Measurements from ENCODE around the gene MAP4. TPM values are rescaled to one million over a fixed set of nuclear protein-coding genes. Genes with fewer than 3 reads are reported as not detected.

The MAP4 gene
- total RNA-seq, 1 experiment from 2014 or later: 140 TPM

- no peak overlapping the region for H3K4ac ChIP-seq (ENCODE audit: low read depth, low read length)
- no peak for TF ChIP-seq CTCF (conservative IDR thresholded peaks at IDR 0.05)
- H3K27me3 ChIP-seq (ENCODE audit: insufficient read depth, low read length): no peaks in the 10 kb centered on the region; the same call in 1 of the 2 replicates
- no peak overlapping the region for H2BK120ac ChIP-seq (ENCODE audit: low read depth, low read length, poor library complexity, severe bottlenecking)
- H3K9ac ChIP-seq (ENCODE audit: extremely low read depth, insufficient read length, low read length): no peak overlapping the region
- no peak overlapping the region for H2AFZ ChIP-seq (ENCODE audit: low read length)
- H3K4me1 ChIP-seq (ENCODE audit: insufficient read depth, low read length): no peaks in the 10 kb centered on the region; the same call in 1 of the 2 replicates
- no peak overlapping the region for H3K56ac ChIP-seq (ENCODE audit: insufficient read length, low read depth, low read length)
- H3K79me2 ChIP-seq (ENCODE audit: insufficient read depth, low read length): peaks cover 7% of the 10 kb centered on the region; the same call in 1 of the 2 replicates
- H2BK20ac ChIP-seq (ENCODE audit: low read depth, low read length, poor library complexity, severe bottlenecking): no peak overlapping the region
- Mint-ChIP-seq H3K27me3 (ENCODE audit: low read depth) (no peaks in the 10 kb centered on the region), H3K9me3 (no peaks in the 10 kb centered on the region; a peak in 1 of 5 replicates), H3K36me3 (ENCODE audit: insufficient read depth in 1 of 3, low read depth in 3 of 3) (peaks cover 9 to 14% (median 10%) of the 10 kb centered on the region in 3 experiments; a peak in 6 of 7 replicates), H3K27ac (no peak overlapping the region), H3K4me1 (peaks cover 31 to 36% of the 10 kb centered on the region in 2 experiments), H3K4me3 (no peak overlapping the region)
- no peak overlapping the region for H3K18ac ChIP-seq (ENCODE audit: insufficient read length, low read depth, low read length)
- no peak overlapping the region for H3K4me2 ChIP-seq (ENCODE audit: insufficient read depth, insufficient read length, low read length)
- no peak for DNase-seq
- no peak overlapping the region for H4K91ac ChIP-seq (ENCODE audit: insufficient read length, low read depth, low read length)
- no peak overlapping the region for H2BK12ac ChIP-seq (ENCODE audit: insufficient read length, low read depth, low read length)
- no peak overlapping the region for H4K8ac ChIP-seq (replicated peaks; ENCODE audit: insufficient read length, low read depth, low read length)
- H3K23me2 ChIP-seq (ENCODE audit: insufficient read length, low read depth, low read length, poor library complexity, severe bottlenecking): no peaks in the 10 kb centered on the region
- H3K27ac ChIP-seq (ENCODE audit: insufficient read length, low read depth, low read length): no peak overlapping the region
- H4K20me1 ChIP-seq (ENCODE audit: control insufficient read depth, insufficient read depth, insufficient read length): no peaks in the 10 kb centered on the region
- no peak overlapping the region for H3K14ac ChIP-seq (ENCODE audit: insufficient read depth, low read length)
- H3K79me1 ChIP-seq (ENCODE audit: insufficient read depth, low read depth, low read length, poor library complexity, severe bottlenecking): peaks cover 12% of the 10 kb centered on the region
- H2BK5ac ChIP-seq (ENCODE audit: insufficient read length, low read length): no peak overlapping the region
- no peak overlapping the region for H3K23ac ChIP-seq (ENCODE audit: insufficient read length, low read depth, low read length)
- H4K5ac ChIP-seq (ENCODE audit: insufficient read length, low read depth, low read length): no peak overlapping the region
- no peak overlapping the region for H3T11ph ChIP-seq (ENCODE audit: low read length)
- no peak overlapping the region for H2BK15ac ChIP-seq (ENCODE audit: low read depth, low read length)
- no peak overlapping the region for H2AK5ac ChIP-seq (ENCODE audit: insufficient read length, low read length)
- no peaks in the 10 kb centered on the region for H3K9me3 ChIP-seq (ENCODE audit: control insufficient read depth, low read depth, low read length)
These were observed 2.8 kb downstream of the MAP4 start for GRCh38 chr3:48013288-48013980.

Measured in H9 (cell line).